Esophagus muscularis mucosa (tissue), 4 donors: ENCODE measurements around the gene DLG5. TPM values are rescaled to one million over a fixed set of nuclear protein-coding genes. Genes with fewer than 3 reads are reported as not detected.
"Not testable (repeated sequence)": the region's sequence is repeated elsewhere in the genome, so short reads cannot be mapped to it uniquely, and the experiment has no call there.

Source experiments
- DNase-seq: peaks from one replicate; pipeline ENCODE4 v3.0.0-alpha.2; 2017; ENCODE audit errors: extremely low spot score
- H3K27ac ChIP-seq, 4 donors: fragments of 200-600 bp; sonication (generic); replicated peaks in 1 of 4; 1 replicate in 3 of 4; 2 replicates in 1 of 4; pipeline ENCODE4 v1.5.1; 2016 to 2019; ENCODE audit warnings: mild to moderate bottlenecking in 1 of 4
- H3K27me3 ChIP-seq, 4 donors: fragments of 200-600 bp; sonication (generic); one replicate each; pipeline versions ENCODE4 v1.5.1 to v1.6.0; 2016 to 2019
- H3K36me3 ChIP-seq, 4 donors: fragments of 200-600 bp; sonication (generic); one replicate each; pipeline ENCODE4 v1.5.1; 2016 to 2019
- H3K4me1 ChIP-seq, 4 donors: fragments of 200-600 bp; sonication (generic); one replicate each; pipeline ENCODE4 v1.5.1; 2016 to 2019
- H3K4me3 ChIP-seq, 4 donors: fragments of 200-600 bp; sonication (generic); 1 replicate in 2 of 4; 2 replicates in 2 of 4; pipeline ENCODE4 v1.5.1; 2016 to 2019; ENCODE audit warnings: mild to moderate bottlenecking in 4 of 4, moderate library complexity in 1 of 4
- H3K9me3 ChIP-seq, 4 donors: fragments of 200-600 bp; sonication (generic); 1 replicate in 3 of 4; 2 replicates in 1 of 4; pipeline ENCODE4 v1.5.1; 2016 to 2019
- CTCF ChIP-seq, 3 experiments: fragments of 200-600 bp in 2 of 3; fragments of 450-650 bp in 1 of 3; sonication (generic) in 2 of 3; IDR thresholded peaks; one replicate each; pipeline ENCODE4 v1.5.1; 2017 to 2019; ENCODE audit warnings: antibody characterized with exemption in 3 of 3, mild to moderate bottlenecking in 2 of 3, moderate library complexity in 1 of 3
- EP300 ChIP-seq: sonication (generic); formaldehyde crosslinking; IDR thresholded peaks from one replicate; pipeline ENCODE4 v1.6.1; 2017; ENCODE audit warnings: antibody characterized with exemption
- POLR2A ChIP-seq: fragments of 450-650 bp; IDR thresholded peaks from one replicate; pipeline ENCODE4 v1.6.1; 2017; ENCODE audit warnings: antibody characterized with exemption, moderate library complexity, mild to moderate bottlenecking, low read depth
- POLR2AphosphoS5 ChIP-seq, 2 donors: sonication (generic); formaldehyde crosslinking; IDR thresholded peaks; one replicate each; pipeline ENCODE4 v1.6.1; 2017; ENCODE audit warnings: antibody characterized with exemption in 2 of 2
- WGBS: methylation state at CpG from one replicate; pipeline ENCODE4 v1.1.5; 2018; 5-methylcytosine and 5-hydroxymethylcytosine counted together
- intact Hi-C: fragments of 100-400 bp; cut with DNase I; formaldehyde crosslinking; loops from one replicate; pipeline ENCODE4 v1.15.1; 2023
- total RNA-seq, 4 donors: library from RNA; depleted of rRNA; stranded (reverse); fragments of >200 nt; gene quantifications; one replicate each; pipeline versions ENCODE4 v1.1.0 to v1.2.1, GENCODE V29; 2016

Gene DLG5
- total RNA-seq, 4 donors from 2014 or later, result 55.7 to 120 (median 76.6) TPM

DNA sequence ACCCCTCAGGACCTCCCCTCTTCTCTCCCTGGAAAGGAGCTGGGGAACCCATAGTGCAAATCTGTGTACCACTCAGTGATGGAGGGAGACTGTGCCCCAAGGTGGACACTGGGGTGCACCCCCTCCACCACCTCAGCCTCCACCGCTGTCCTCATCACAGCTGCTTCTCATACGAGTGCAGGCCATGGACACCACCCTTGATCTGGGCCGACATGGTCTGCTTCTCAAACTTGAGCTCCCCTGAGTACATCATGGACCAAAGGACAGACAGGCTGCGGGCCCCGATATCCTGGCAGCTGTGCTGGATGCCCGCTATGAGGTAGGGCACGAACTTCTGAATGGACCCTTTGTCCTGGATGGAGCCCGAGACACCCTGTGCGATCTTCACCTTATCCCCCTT lies 146.4 kb downstream of the DLG5 start:
- no peak for DNase-seq
- no peaks in the 10 kb centered on the region for H3K27me3 ChIP-seq
- peaks cover 0 to 11% (median 7%) of the 10 kb centered on the region in 4 donors for H3K9me3 ChIP-seq
- TF ChIP-seq CTCF (IDR thresholded peaks at IDR 0.05), result no peak
- TF ChIP-seq EP300, result no peak
- TF ChIP-seq POLR2A, result no peak
- TF ChIP-seq POLR2AphosphoS5 (IDR thresholded peaks at IDR 0.05), result no peak
- H3K4me3 ChIP-seq, result no peak overlapping the region
- intact Hi-C loops, result no loop called here
- no peak overlapping the region for H3K27ac ChIP-seq
- WGBS, result 97% methylated on average over 4 of the region's 9 CpGs
- H3K4me1 ChIP-seq, result no peaks in the 10 kb centered on the region
- peaks cover 0 to 51% (median 30%) of the 10 kb centered on the region in 4 donors for H3K36me3 ChIP-seq

DNA sequence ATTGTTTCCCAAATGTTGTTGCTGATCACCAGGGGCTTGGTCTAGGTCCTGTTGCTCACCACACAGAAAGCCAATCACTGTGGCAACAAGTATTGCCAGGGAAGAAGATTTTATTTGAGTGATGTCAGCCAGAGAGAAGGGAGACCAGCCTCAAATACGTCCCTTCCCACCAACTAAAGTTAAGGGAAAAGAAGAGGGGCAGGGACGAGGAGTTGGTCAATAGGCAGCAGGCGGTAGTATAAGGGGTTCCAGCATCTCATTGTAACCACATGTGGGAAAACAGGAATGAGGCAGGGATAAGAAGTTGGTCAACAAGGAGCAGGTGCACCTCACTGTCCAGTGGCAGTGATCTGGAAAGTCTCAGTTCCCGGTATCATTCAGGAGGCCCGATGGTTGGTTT lies 150.1 kb downstream of the DLG5 start:
- Histone ChIP-seq H3K9me3 (peaks cover 0 to 11% (median 7%) of the 10 kb centered on the region in 4 donors), H3K27me3 (no peaks in the 10 kb centered on the region), H3K4me3 (no peak overlapping the region), H3K4me1 (no peaks in the 10 kb centered on the region), H3K36me3 (peaks cover 0 to 20% (median 14%) of the 10 kb centered on the region in 4 donors), H3K27ac (no peak overlapping the region)
- no peak for DNase-seq
- 93% methylated on average over 5 of the region's 5 CpGs for WGBS
- no peak for TF ChIP-seq POLR2A
- no peak for TF ChIP-seq CTCF (IDR thresholded peaks at IDR 0.05)
- no peak for TF ChIP-seq EP300
- TF ChIP-seq POLR2AphosphoS5 (IDR thresholded peaks at IDR 0.05), result no peak
- intact Hi-C loops, result no loop called here

DNA sequence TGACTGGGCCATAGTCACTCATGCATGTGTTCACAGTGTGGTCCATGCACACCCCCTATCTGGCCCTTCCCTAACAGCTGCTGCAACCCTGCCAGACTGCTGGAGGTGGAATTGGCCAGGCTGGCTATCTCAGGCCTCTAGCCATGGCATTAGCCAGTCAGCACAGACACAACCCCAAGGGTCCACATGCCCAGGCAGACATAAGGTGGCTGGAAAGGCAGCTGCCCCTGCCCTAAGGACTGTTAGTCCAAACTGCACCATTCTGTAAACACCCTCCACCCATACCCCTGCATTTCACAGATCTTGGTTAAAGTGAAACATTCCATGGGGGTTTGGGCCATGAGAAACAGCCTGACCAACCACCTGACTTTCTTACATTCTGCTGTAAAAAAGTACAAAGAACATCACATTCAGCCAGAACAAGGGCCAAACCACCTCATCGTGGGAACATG lies 151.6 kb downstream of the DLG5 start:
- Histone ChIP-seq H3K36me3 (peaks cover 0 to 5% (median 2%) of the 10 kb centered on the region in 4 donors), H3K4me3 (no peak overlapping the region), H3K4me1 (no peaks in the 10 kb centered on the region), H3K27me3 (no peaks in the 10 kb centered on the region), H3K27ac (no peak overlapping the region), H3K9me3 (peaks cover 0 to 11% (median 7%) of the 10 kb centered on the region in 4 donors)
- WGBS, result 83% methylated on average over 1 of the region's 1 CpG
- TF ChIP-seq CTCF (IDR thresholded peaks at IDR 0.05) (no peak), POLR2A (no peak), POLR2AphosphoS5 (IDR thresholded peaks at IDR 0.05) (no peak), EP300 (no peak)
- peak; percentile 89 for DNase-seq
- intact Hi-C loops, result no loop called here

DNA sequence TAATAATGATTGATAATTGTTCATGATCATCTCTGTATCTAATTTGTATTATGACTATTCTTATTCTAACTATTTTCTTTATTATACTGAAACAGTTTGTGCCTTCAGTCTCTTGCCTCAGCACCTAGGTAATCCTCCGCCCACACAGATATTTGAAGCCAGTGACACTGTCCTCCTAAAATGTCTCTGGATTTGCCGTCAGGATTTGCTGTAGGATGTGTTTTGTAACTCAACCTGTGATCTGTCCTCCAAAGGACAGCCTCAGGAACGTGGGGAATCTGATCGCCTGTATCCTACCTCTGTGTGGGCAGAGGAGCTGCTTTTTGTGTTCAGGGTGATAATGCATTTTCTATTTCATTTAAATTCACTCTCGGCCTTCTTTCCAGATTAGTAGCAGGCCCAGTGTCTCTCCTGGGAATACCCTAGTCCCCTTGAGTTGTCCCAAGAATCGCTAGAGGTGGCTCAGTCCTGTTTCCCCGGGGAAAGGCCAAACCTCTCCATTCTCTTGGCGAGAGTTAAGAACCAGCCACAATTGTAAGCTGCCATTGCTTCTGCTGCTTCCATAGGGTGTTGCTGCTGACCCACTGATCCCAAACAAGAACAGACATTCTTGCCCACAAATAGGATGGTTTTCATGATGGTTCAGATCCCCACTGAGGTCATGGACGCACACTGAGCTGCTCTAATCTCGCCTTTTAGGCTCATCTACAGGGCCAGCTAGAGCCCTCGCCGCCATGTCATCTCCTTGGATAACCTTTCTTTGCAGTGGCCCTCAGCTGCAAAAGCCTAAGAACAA lies 152.7 kb downstream of the DLG5 start:
- 86% methylated on average over 11 of the region's 12 CpGs for WGBS
- intact Hi-C loops, result no loop called here

GRCh38 chr10:77772852-77773600 lies 153.5 kb downstream of the DLG5 start:
- peaks cover 0 to 11% (median 7%) of the 10 kb centered on the region in 4 donors for H3K9me3 ChIP-seq
- DNase-seq, result peak; percentile 55
- H3K36me3 ChIP-seq, H3K4me1 ChIP-seq, H3K27me3 ChIP-seq, H3K4me3 ChIP-seq, H3K27ac ChIP-seq, intact Hi-C loops: not testable (repeated sequence)
- 90% methylated on average over 17 of the region's 17 CpGs for WGBS

More for the DNA sequence above, 152.7 kb downstream of the DLG5 start:
- H3K9me3 ChIP-seq, result peaks cover 0 to 11% (median 7%) of the 10 kb centered on the region in 4 donors
- H3K4me3 ChIP-seq, result no peak overlapping the region
- peak; percentile 55 for DNase-seq
- no peak overlapping the region for H3K27ac ChIP-seq
- TF ChIP-seq POLR2A, result no peak
- TF ChIP-seq POLR2AphosphoS5 (IDR thresholded peaks at IDR 0.05), result no peak
- TF ChIP-seq EP300, result no peak
- no peak for TF ChIP-seq CTCF (IDR thresholded peaks at IDR 0.05)
- H3K4me1 ChIP-seq, result no peaks in the 10 kb centered on the region
- no peaks in the 10 kb centered on the region for H3K36me3 ChIP-seq
- no peaks in the 10 kb centered on the region for H3K27me3 ChIP-seq
